Stimulated activated CD8-positive, alpha-beta memory T cell treated with anti-CD3 and anti-CD28 coated beads, Interleukin-7, amount 100 ng/mL, for 1 hour (primary cell): ENCODE results near the gene EXOC4.

ENCODE experiments used
- DNase-seq, 2 donors: peaks; one replicate each; pipeline ENCODE4 v3.0.0-alpha.2; 2020; ENCODE audit warnings: low read depth in 2 of 2

The EXOC4 gene

GRCh38 chr7:133672866-133673265, 420.0 kb downstream of the EXOC4 start:
- no peak for DNase-seq

- no peak for DNase-seq
Observed at GRCh38 chr7:133674079-133674763, 421.3 kb downstream of the EXOC4 start.

GRCh38 chr7:133675510-133676218, 422.8 kb downstream of the EXOC4 start:
- DNase-seq = no peak

GRCh38 chr7:133676805-133677370, 424.0 kb downstream of the EXOC4 start:
- no peak for DNase-seq

GRCh38 chr7:133678137-133678814, 425.4 kb downstream of the EXOC4 start:
- no peak for DNase-seq

- no peak for DNase-seq
Observed at GRCh38 chr7:133679977-133680376, 427.1 kb downstream of the EXOC4 start.

GRCh38 chr7:133681529-133681928, 428.7 kb downstream of the EXOC4 start:
- DNase-seq = no peak

- DNase-seq = no peak
Observed at GRCh38 chr7:133682364-133683181, 429.7 kb downstream of the EXOC4 start.

- no peak for DNase-seq
Observed at GRCh38 chr7:133683182-133683454, 430.2 kb downstream of the EXOC4 start.

- no peak for DNase-seq
Observed at GRCh38 chr7:133688483-133689239, 435.8 kb downstream of the EXOC4 start.

- DNase-seq = no peak
Observed at GRCh38 chr7:133690740-133691139, 437.9 kb downstream of the EXOC4 start.

GRCh38 chr7:133691727-133692610, 439.1 kb downstream of the EXOC4 start:
- DNase-seq = no peak

- DNase-seq = no peak
Observed at GRCh38 chr7:133693281-133693680, 440.4 kb downstream of the EXOC4 start.

- DNase-seq = no peak
Observed at GRCh38 chr7:133696056-133696455, 443.2 kb downstream of the EXOC4 start.

GRCh38 chr7:133697585-133697984, 444.7 kb downstream of the EXOC4 start:
- DNase-seq = no peak

GRCh38 chr7:133698127-133698526, 445.2 kb downstream of the EXOC4 start:
- DNase-seq = no peak

- DNase-seq = no peak
Observed at GRCh38 chr7:133699386-133699785, 446.5 kb downstream of the EXOC4 start.

- DNase-seq = no peak
Observed at GRCh38 chr7:133702078-133702477, 449.2 kb downstream of the EXOC4 start.

GRCh38 chr7:133702960-133703359, 450.1 kb downstream of the EXOC4 start:
- no peak for DNase-seq

GRCh38 chr7:133703547-133703946, 450.7 kb downstream of the EXOC4 start:
- no peak for DNase-seq
